HEK293 (cell line): Measurements from ENCODE around the gene NCAPG.

Source experiments
- CTCF ChIA-PET: fragments of 350-600 bp; formaldehyde crosslinking; extraction: SDS; loops from one replicate; lab custom pipeline; 2021; ENCODE audit warnings: antibody characterized with exemption; lab: Yijun Ruan, JAX
- POLR2A ChIA-PET: fragments of 300-600 bp; formaldehyde crosslinking; extraction: SDS; loops from one replicate; lab custom pipeline; 2020; ENCODE audit warnings: antibody characterized with exemption, inconsistent platforms; lab: Yijun Ruan, JAX
- H3K27ac ChIP-seq: fragments of 200-500 bp; sonication (Bioruptor generic); 2 replicates; pipeline ENCODE4 v1.5.1; 2014; ENCODE audit warnings: low read depth, low read length, control low read depth, inconsistent platforms; ENCODE audit errors: extremely low read depth
- H3K36me3 ChIP-seq, 2 experiments: fragments of 200-500 bp in 1 of 2; sonication (Bioruptor generic) in 1 of 2; 1 replicate in 1 of 2; 2 replicates in 1 of 2; pipeline ENCODE4 v1.5.1; 2014 to 2017; ENCODE audit warnings: inconsistent platforms in 2 of 2, low read length in 2 of 2; ENCODE audit not compliant: control insufficient read depth in 2 of 2, insufficient read depth in 1 of 2
- H3K4me1 ChIP-seq: fragments of 200-500 bp; sonication (Bioruptor generic); 2 replicates; pipeline ENCODE4 v1.5.1; 2014; ENCODE audit warnings: mild to moderate bottlenecking, low read length, inconsistent platforms; ENCODE audit not compliant: control insufficient read depth, insufficient read depth
- H3K4me3 ChIP-seq: 2 replicates; pipeline ENCODE4 v1.5.1; 2011; ENCODE audit warnings: low read depth, mild to moderate bottlenecking, control low read depth, low read length, moderate library complexity
- H3K9me3 ChIP-seq: fragments of 200-500 bp; sonication (Bioruptor generic); 2 replicates; pipeline ENCODE4 v1.5.1; 2014; ENCODE audit warnings: low read depth, low read length, inconsistent platforms; ENCODE audit not compliant: control insufficient read depth, insufficient read depth
- GLIS1 ChIP-seq: fragments of 450-650 bp; formaldehyde crosslinking; IDR thresholded peaks from 2 replicates; pipeline ENCODE4 v1.5.1; 2016; ENCODE audit warnings: missing biosample characterization, missing genetic modification characterization
- SCRT1 ChIP-seq: fragments of 450-650 bp; formaldehyde crosslinking; IDR thresholded peaks from 2 replicates; pipeline ENCODE4 v1.5.1; 2016; ENCODE audit warnings: missing biosample characterization, missing genetic modification characterization, borderline replicate concordance
- YY2 ChIP-seq: fragments of 450-650 bp; formaldehyde crosslinking; IDR thresholded peaks from 2 replicates; pipeline ENCODE4 v1.5.1; 2016; ENCODE audit warnings: missing biosample characterization, missing genetic modification characterization
- ZNF10 ChIP-seq: fragments of 450-650 bp; formaldehyde crosslinking; IDR thresholded peaks from 2 replicates; pipeline ENCODE4 v1.5.1; 2017; ENCODE audit warnings: missing biosample characterization, missing genetic modification characterization
- ZNF114 ChIP-seq: fragments of 450-650 bp; formaldehyde crosslinking; IDR thresholded peaks from 2 replicates; pipeline ENCODE4 v1.5.0; 2017; ENCODE audit warnings: missing biosample characterization, missing genetic modification characterization
- ZNF146 ChIP-seq: fragments of 450-650 bp; formaldehyde crosslinking; IDR thresholded peaks from 2 replicates; pipeline ENCODE4 v1.5.1; 2016; ENCODE audit warnings: missing biosample characterization, missing genetic modification characterization
- ZNF148 ChIP-seq: fragments of 450-650 bp; formaldehyde crosslinking; IDR thresholded peaks from 2 replicates; pipeline ENCODE4 v1.5.0; 2017; ENCODE audit warnings: missing biosample characterization, missing genetic modification characterization, borderline replicate concordance
- ZNF23 ChIP-seq: fragments of 450-650 bp; formaldehyde crosslinking; IDR thresholded peaks from 2 replicates; pipeline ENCODE4 v1.5.1; 2016; ENCODE audit warnings: missing biosample characterization, missing genetic modification characterization, borderline replicate concordance
- ZNF280D ChIP-seq: fragments of 450-650 bp; formaldehyde crosslinking; IDR thresholded peaks from 2 replicates; pipeline ENCODE4 v1.5.1; 2016; ENCODE audit warnings: missing biosample characterization, missing genetic modification characterization
- ZNF544 ChIP-seq: fragments of 450-650 bp; formaldehyde crosslinking; IDR thresholded peaks from 2 replicates; pipeline ENCODE4 v1.5.0; 2017; ENCODE audit warnings: missing biosample characterization, missing genetic modification characterization
- ZNF549 ChIP-seq: fragments of 450-650 bp; IDR thresholded peaks from 2 replicates; pipeline ENCODE4 v1.5.1; 2018; ENCODE audit warnings: missing biosample characterization, missing genetic modification characterization, mild to moderate bottlenecking, inconsistent platforms, moderate library complexity
- ZNF610 ChIP-seq: fragments of 450-650 bp; formaldehyde crosslinking; IDR thresholded peaks from 2 replicates; pipeline ENCODE4 v1.5.1; 2016; ENCODE audit warnings: missing biosample characterization, missing genetic modification characterization, borderline replicate concordance
- ZNF707 ChIP-seq: fragments of 450-650 bp; formaldehyde crosslinking; IDR thresholded peaks from 2 replicates; pipeline ENCODE4 v1.5.1; 2016; ENCODE audit warnings: missing biosample characterization, missing genetic modification characterization
- ZNF776 ChIP-seq: fragments of 450-650 bp; formaldehyde crosslinking; IDR thresholded peaks from 2 replicates; pipeline ENCODE4 v1.5.0; 2017; ENCODE audit warnings: missing biosample characterization, missing genetic modification characterization, borderline replicate concordance
- ZNF843 ChIP-seq: fragments of 450-650 bp; formaldehyde crosslinking; IDR thresholded peaks from 2 replicates; pipeline ENCODE4 v1.5.1; 2016; ENCODE audit warnings: missing biosample characterization, missing genetic modification characterization
- TF ChIP-seq, protein P1 (sequence below): fragments of 450-650 bp; formaldehyde crosslinking; IDR thresholded peaks from 2 replicates; pipeline ENCODE4 v1.5.1; 2016; ENCODE audit warnings: missing biosample characterization, missing genetic modification characterization

Gene NCAPG

GRCh38 chr4:17788956-17789355 is 21.8 kb upstream of the NCAPG start (continued):
- TF ChIP-seq, protein P1, sequence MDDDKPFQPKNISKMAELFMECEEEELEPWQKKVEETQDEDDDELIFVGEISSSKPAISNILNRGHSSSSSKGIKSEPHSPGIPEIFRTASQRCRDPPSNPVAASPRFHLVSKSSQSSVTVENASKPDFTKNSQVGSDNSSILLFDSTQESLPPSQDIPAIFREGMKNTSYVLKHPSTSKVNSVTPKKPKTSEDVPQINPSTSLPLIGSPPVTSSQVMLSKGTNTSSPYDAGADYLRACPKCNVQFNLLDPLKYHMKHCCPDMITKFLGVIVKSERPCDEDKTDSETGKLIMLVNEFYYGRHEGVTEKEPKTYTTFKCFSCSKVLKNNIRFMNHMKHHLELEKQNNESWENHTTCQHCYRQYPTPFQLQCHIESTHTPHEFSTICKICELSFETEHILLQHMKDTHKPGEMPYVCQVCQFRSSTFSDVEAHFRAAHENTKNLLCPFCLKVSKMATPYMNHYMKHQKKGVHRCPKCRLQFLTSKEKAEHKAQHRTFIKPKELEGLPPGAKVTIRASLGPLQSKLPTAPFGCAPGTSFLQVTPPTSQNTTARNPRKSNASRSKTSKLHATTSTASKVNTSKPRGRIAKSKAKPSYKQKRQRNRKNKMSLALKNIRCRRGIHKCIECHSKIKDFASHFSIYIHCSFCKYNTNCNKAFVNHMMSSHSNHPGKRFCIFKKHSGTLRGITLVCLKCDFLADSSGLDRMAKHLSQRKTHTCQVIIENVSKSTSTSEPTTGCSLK (tag by site-specific recombination): no peak
- TF ChIP-seq ZNF549 (no peak), ZNF146 (tag by site-specific recombination) (no peak), ZNF148 (tag by site-specific recombination) (no peak), ZNF843 (no peak)

DNA sequence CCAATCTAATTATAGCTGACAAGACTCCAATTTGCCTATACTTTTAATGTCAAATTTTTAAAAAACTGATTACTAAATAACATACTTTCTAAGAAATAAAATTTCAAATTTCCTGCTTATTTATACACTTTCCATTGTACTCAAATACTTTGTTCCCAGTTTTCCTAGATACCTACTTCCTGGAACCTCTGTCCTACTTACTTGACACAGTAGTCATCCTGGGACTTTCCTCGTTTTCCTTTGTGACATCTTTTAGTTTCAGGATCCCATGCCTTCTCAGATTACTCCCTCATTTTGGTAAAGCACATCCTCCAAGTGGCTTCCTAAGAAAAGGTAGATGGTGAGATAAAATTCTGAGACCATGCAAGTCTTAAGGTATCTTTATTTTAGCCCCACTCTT is 16.0 kb upstream of the NCAPG start:
- H3K27ac ChIP-seq: no peak overlapping the region
- POLR2A ChIA-PET: no interaction called here
- CTCF ChIA-PET: no interaction called here
- H3K4me3 ChIP-seq: no peak overlapping the region
- no peaks in the 10 kb centered on the region for H3K9me3 ChIP-seq
- TF ChIP-seq ZNF280D (tag by site-specific recombination) (no peak), ZNF544 (no peak), SCRT1 (tag by site-specific recombination) (no peak), ZNF610 (tag by site-specific recombination) (no peak)
- H3K4me1 ChIP-seq: no peaks in the 10 kb centered on the region
- H3K36me3 ChIP-seq: peaks cover 5 to 18% of the 10 kb centered on the region in 2 experiments; a peak in 2 of 3 replicates

DNA sequence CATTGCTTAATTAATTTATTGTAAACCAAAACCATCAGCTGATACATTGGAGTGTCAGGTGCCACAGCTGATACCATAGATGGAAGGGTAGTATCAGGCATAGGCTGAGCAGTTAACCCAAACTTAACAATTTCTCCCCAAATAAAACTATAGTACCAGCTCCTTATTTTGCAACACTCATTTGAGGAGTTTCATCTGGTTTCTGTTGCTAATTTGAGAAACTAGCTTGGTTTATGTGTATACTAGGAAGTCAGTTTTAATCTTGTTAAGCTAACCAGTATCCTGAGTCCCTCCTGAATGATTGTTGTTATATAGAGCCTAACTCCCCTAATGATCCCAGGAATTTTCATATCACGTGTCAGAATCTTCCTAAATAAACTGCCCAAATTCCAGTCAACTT is 13.0 kb upstream of the NCAPG start:
- no peak for TF ChIP-seq ZNF114 (tag by site-specific recombination)
- no peak for TF ChIP-seq ZNF23 (tag by site-specific recombination)
- TF ChIP-seq GLIS1 (tag by site-specific recombination): no peak
- TF ChIP-seq ZNF707: no peak
- no peak for TF ChIP-seq ZNF776 (tag by site-specific recombination)
- no peak for TF ChIP-seq ZNF10 (tag by site-specific recombination)
- no peak for TF ChIP-seq YY2 (tag by site-specific recombination)
- TF ChIP-seq, all 188 proteins: peak for 0
- Histone ChIP-seq H3K27ac (no peak overlapping the region), H3K36me3 (peaks cover 10 to 36% of the 10 kb centered on the region in 2 experiments), H3K4me1 (no peaks in the 10 kb centered on the region), H3K4me3 (no peak overlapping the region), H3K9me3 (no peaks in the 10 kb centered on the region)
- POLR2A ChIA-PET: no interaction called here
- CTCF ChIA-PET: interaction anchor here (0.8 to 1.4 kb wide), 2 partner anchors 11 to 35 kb away, joined by 3 to 7 read pairs; no protein-coding TSS in a partner anchor
